ENCODE results near the gene AKAP6. TPM values are rescaled to one million over a fixed set of nuclear protein-coding genes. Genes with fewer than 3 reads are reported as not detected.

The AKAP6 gene
- total RNA-seq, 1 experiment from 2014 or later, result 2.7 TPM

DNA sequence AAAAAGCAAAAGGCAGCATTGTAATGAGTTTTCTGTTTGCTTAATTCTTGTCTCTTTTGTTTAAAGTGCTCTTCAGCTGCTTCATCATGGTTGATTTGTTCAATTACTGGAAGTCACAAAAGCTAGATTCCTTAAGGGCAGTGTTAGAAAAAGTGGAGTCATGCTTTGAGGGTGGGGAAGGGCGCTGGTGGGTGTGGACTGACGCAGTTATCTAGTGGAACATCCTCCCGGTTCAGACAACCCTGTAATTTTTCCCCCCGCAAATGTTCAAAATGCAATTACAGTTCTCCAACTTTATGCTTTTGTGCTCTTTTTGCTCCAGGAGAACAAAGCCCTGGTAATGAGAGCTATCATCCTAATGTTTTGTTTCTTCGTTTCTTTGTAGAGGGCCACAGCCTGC lies 2.1 kb downstream of the AKAP6 start:
- DNase-seq (ENCODE audit: extremely low read depth, low read depth), result no peak

GRCh38 chr14:32332415-32333316 lies 3.6 kb downstream of the AKAP6 start:
- DNase-seq (ENCODE audit: extremely low read depth, low read depth), result no peak

DNA sequence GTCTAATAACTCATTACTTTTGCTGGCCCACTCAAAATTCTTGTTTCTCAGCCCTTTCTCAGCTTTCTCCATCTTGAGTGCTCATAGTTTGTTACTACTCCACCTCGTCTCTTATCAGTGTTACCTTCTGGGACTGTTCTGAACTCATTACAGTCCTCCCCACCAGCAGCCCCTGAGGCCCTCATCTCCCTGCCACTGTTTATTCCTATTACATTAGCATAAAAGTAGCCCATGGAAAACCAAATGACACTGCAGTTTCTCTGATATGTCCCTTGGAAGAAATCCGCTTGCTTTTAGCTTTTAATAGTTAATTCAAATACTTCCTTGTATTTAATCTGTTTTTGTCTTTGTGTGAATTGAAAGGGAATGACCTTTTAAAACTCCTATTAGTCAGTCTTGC lies 7.6 kb downstream of the AKAP6 start:
- no peak for DNase-seq (ENCODE audit: extremely low read depth, low read depth)

- DNase-seq (ENCODE audit: extremely low read depth, low read depth), result no peak
Measured at GRCh38 chr14:32337759-32338158, 8.7 kb downstream of the AKAP6 start.

GRCh38 chr14:32339188-32339587 lies 10.1 kb downstream of the AKAP6 start:
- no peak for DNase-seq (ENCODE audit: extremely low read depth, low read depth)

- no peak for DNase-seq (ENCODE audit: extremely low read depth, low read depth)
Measured at GRCh38 chr14:32341947-32342846, 13.1 kb downstream of the AKAP6 start.

DNA sequence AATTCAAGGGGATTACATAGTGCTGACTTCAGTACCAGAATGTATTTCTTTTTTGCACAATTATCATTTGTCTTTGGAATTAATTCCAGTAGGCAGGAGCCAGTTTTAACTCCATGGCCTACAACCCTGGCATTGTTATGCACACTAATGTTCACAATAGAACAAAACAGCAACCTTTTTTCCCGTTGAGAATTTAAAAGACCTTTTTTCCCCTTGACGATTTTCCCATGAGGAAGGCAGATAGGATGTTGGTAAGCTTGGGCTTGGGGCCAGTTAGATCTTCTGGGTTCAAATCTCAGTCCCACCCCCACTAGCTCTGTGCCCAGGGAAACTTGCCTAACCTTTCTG lies 13.7 kb downstream of the AKAP6 start:
- DNase-seq (ENCODE audit: extremely low read depth, low read depth), result no peak

DNA sequence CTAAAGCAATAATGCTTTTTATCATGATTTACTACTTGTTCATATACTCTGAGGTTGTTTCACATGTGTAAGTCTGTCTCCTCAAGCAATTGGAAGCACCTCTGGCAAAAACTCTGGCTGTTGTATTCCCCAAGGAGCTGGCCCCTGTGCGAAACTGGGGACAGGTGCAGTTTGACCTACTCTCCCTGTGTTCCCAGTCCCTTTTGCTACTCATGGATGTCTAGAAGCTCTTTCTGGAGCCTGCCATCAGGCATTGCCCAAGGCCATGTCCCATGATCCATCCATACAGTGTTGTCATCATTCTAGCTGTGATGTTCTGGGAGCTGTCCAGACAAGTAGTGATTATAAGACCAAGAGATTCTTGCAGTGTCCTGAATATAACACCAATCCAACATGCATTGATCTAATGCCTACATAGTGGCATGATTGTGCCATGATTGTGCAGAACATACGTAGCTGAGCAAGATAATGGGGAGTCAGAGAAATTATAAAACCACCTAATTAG lies 14.9 kb downstream of the AKAP6 start:
- no peak for DNase-seq (ENCODE audit: extremely low read depth, low read depth)

DNA sequence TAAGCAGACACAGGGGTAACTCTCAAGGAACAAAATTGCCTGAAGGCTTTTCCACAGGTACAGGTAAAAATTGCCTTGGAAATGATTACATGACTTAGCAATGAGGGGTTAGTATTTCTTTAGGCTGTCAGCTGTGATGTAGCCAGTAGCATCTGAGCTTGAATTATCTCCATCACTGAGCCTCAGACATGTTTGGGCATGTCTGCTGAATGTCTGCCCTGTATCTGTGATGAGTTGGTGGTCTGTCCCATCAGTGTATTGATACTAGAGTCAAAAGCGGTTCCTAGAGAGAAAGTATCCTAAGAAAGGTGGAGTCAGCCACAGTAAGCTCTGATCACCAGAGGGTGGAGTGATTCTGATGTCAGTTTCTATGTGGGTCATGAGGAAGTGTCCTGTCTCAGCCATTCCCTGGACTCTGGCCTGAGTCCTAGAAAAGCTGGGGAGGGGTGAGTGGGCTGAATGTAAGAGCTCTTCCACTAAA lies 16.3 kb downstream of the AKAP6 start:
- DNase-seq (ENCODE audit: extremely low read depth, low read depth), result peak; percentile 8

- no peak for DNase-seq (ENCODE audit: extremely low read depth, low read depth)
Measured at GRCh38 chr14:32349322-32349721, 20.2 kb downstream of the AKAP6 start.

DNA sequence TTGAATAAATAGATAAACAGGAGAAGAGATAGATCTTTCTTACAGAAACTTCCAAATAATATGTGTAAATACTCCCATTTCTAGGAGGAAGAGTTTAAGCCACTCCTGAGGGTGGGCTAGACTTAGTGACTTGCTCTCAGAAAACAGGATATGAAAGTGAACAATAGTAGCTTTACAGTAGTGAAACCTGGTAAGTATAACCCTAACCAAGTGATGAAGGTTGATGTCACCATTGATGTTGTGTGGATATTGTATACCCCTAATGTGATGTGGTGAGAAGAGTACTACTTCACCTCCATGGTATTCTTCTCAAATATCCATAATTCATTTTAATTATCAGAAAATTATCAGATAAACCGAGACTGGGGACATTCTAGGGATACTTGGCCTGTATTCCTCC lies 20.9 kb downstream of the AKAP6 start:
- DNase-seq (ENCODE audit: extremely low read depth, low read depth), result no peak

- DNase-seq (ENCODE audit: extremely low read depth, low read depth), result no peak
Measured at GRCh38 chr14:32352631-32353030, 23.5 kb downstream of the AKAP6 start.

DNA sequence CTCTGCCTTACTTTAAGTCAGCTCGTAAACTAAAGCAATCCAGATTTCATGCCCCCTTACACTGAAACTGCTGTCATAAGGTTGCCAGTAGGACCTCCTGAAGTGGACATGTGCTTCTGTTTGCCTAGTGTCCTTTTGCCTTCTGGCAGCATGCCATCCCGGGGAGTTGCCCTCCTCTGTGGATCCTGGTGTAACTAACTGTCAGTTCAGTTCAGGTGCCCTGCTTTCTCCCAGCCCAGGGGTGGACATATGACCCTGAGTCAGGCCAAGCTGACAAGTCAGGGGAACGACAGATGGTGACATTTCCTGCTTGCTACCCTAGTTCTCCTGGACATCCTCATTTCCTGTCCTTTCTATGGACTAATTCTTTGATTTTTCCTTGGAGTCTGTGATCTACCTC lies 25.6 kb downstream of the AKAP6 start:
- DNase-seq (ENCODE audit: extremely low read depth, low read depth), result no peak

- no peak for DNase-seq (ENCODE audit: extremely low read depth, low read depth)
Measured at GRCh38 chr14:32358781-32359180, 29.7 kb downstream of the AKAP6 start.

GRCh38 chr14:32361674-32362073 lies 32.6 kb downstream of the AKAP6 start:
- DNase-seq (ENCODE audit: extremely low read depth, low read depth), result no peak

DNA sequence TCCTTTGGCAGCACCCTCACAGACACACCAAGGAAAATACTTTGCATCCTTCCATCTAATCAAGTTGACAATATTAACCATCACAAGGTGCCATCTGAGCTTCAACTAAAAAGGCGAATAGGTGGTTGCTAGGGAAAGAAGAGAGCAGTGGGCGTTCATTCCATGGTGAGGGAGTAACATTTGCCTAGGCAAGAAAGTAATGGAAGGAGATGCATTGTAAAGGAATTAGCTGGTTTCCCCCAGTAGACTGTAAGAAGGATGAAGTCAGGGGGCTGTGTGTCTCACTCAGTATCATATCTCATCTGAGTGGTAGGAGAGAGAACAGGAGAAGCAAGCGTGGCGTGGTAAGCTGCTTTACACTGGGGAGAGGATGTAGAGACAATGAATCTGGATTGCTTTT lies 34.7 kb downstream of the AKAP6 start:
- no peak for DNase-seq (ENCODE audit: extremely low read depth, low read depth)

DNA sequence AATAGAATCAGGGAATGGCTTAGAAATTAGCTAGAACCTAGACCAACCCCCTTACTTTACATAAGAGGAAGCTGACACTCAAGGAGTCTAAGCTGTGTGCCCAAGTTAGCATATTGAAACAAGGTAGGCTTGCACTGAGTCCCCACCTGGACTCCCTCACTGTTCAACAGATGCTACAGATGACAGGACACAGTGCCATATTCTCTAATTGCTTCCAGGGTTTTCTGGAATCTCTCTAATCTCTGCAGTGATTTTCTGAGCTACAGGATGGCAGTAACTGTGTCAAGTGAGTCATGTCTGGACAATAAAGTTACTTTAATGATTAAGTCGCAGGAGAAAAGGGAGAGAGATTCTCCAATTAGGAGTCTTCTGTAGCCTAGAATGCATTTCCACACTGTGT lies 35.8 kb downstream of the AKAP6 start:
- no peak for DNase-seq (ENCODE audit: extremely low read depth, low read depth)

GRCh38 chr14:32366256-32366879 lies 37.3 kb downstream of the AKAP6 start:
- DNase-seq (ENCODE audit: extremely low read depth, low read depth), result no peak

GRCh38 chr14:32366986-32367385 lies 37.9 kb downstream of the AKAP6 start:
- no peak for DNase-seq (ENCODE audit: extremely low read depth, low read depth)

- DNase-seq (ENCODE audit: extremely low read depth, low read depth), result no peak
Measured at GRCh38 chr14:32367516-32367915, 38.4 kb downstream of the AKAP6 start.

DNA sequence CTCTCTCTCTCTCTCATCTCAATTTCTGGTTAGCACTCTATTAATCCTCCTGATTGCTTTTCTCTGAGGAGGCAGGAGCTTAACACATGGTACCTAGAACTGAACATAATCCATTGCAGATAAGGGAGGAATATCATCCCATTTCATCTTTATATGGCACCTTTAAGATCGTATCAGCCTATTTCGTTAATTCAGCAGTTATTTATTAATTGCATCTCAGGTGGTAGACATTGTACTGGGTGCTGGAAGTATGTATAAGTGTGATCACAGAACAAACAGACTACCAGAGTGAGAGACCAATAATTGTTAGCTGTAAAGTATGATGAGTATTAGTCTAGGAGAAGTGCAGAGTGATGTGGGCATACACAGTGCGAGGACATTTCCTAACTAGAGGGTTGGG lies 39.0 kb downstream of the AKAP6 start:
- DNase-seq (ENCODE audit: extremely low read depth, low read depth), result no peak
